K562 (cell line): ENCODE results near the gene CAMK2B. TPM values are rescaled to one million over a fixed set of nuclear protein-coding genes. Genes with fewer than 3 reads are reported as not detected.

Experiments used
- ATF7 ChIP-seq: fragments of 450-650 bp; IDR thresholded peaks from 2 replicates; pipeline ENCODE4 v1.7.1; 2014; ENCODE audit warnings: mild to moderate bottlenecking, moderate library complexity
- CCNT2 ChIP-seq: IDR thresholded peaks from 2 replicates; pipeline ENCODE4 v1.6.1; 2011; ENCODE audit warnings: borderline replicate concordance, low read depth, mild to moderate bottlenecking, moderate library complexity, mixed read lengths, low read length; ENCODE audit not compliant: insufficient read length; ENCODE audit errors: extremely low read depth
- MAFG ChIP-seq: fragments of 450-650 bp; conservative IDR thresholded peaks from 2 replicates; pipeline ENCODE4 v1.6.1; 2016; ENCODE audit warnings: missing genetic modification characterization, missing compliant biosample characterization
- MED1 ChIP-seq: sonication (generic); formaldehyde crosslinking; IDR thresholded peaks from 2 replicates; pipeline ENCODE4 v1.8.1; 2023; ENCODE audit warnings: missing genetic modification reagents, borderline replicate concordance
- OTX1 ChIP-seq: fragments of 450-650 bp; formaldehyde crosslinking; IDR thresholded peaks from 2 replicates; pipeline ENCODE4 v1.4.0; 2022; ENCODE audit warnings: mild to moderate bottlenecking
- POLR2AphosphoS5 ChIP-seq: IDR thresholded peaks from 2 replicates; pipeline ENCODE4 v1.6.1; 2011; ENCODE audit warnings: mild to moderate bottlenecking, low read depth, low read length, moderate library complexity; ENCODE audit not compliant: control insufficient read depth, insufficient read depth
- ZSCAN32 ChIP-seq: fragments of 450-650 bp; formaldehyde crosslinking; IDR thresholded peaks from 2 replicates; pipeline ENCODE4 v1.4.0; 2020; ENCODE audit warnings: mild to moderate bottlenecking, moderate library complexity
- polyA plus RNA-seq, 8 experiments: library from polyadenylated mRNA; depleted of rRNA in 4 of 8; stranded (reverse) in 5 of 8; unstranded in 3 of 8; fragments of >200 nt; fragmentation: Nextera tagmentation in 2 of 8; fragmentation: Illumina TruSeq in 1 of 8; extraction: Ambion mirVana in 2 of 8; extraction: Trizol in 1 of 8; gene quantifications; 2 replicates each; pipeline versions ENCODE4 v1.2.1 to v1.2.3, GENCODE V29; 2011 to 2014; ENCODE audit warnings: inconsistent platforms in 1 of 8, missing spikeins in 1 of 8
- total RNA-seq, 7 experiments: library from RNA; depleted of rRNA in 6 of 7; stranded (reverse); fragments of >200 nt in 6 of 7; fragmentation: Illumina TruSeq in 2 of 7; extraction: Trizol in 2 of 7; gene quantifications; 2 replicates each; pipeline versions ENCODE4 v1.2.1 to v1.2.3, GENCODE V29; 2011 to 2021; ENCODE audit warnings: low replicate concordance in 1 of 7
- TF ChIP-seq, protein P1 (sequence below): fragments of 450-650 bp; formaldehyde crosslinking; IDR thresholded peaks from 2 replicates; pipeline ENCODE4 v1.4.0; 2020; ENCODE audit warnings: mild to moderate bottlenecking, moderate library complexity

CAMK2B gene
- total and polyA plus RNA-seq, 9 of the 15 experiments (the other 6 are each of a cell fraction or from before 2014, with no cell fraction given) = 0.04 to 0.09 (median 0.05) TPM; not detected in 4

DNA sequence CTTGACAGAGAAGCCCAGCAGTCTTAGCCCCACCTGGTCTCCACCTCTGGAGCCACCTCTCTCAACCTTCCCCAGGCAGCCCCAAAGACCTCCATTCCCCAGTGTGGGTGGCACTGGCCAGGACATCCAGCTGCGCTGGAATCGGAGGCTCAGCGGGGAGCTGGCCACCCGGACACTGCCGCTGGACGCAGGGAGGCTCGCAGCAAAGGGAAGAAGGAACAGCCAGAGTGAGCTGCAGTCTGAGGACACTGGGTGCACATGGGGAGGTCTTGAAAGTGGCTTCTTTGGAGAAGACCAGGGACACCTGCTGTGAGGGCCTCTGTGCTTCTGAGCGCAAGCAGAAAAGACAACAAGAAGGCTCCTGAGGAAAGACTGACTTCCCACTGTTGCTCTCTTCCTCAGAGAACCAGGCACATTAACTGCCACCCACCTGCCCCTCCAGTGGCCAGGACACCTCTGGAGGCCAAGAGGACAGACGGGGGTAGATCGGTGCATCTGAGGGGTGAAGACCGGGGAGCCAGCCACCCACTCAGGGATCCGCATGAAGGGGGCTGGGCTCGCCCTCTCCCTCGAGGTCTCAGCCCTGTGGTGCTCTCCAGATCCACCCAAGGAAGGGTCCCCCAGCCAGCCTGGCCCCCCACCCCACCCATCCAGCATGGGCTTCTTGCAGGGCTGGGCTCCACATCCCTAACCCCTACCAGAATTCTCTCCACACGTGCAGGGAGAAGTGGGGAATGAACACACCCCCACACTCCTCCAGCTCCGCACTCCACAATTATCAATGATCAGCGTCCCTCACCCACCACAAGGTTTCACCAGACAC lies 1.8 kb downstream of the CAMK2B start (continued):
- TF ChIP-seq, protein P1, sequence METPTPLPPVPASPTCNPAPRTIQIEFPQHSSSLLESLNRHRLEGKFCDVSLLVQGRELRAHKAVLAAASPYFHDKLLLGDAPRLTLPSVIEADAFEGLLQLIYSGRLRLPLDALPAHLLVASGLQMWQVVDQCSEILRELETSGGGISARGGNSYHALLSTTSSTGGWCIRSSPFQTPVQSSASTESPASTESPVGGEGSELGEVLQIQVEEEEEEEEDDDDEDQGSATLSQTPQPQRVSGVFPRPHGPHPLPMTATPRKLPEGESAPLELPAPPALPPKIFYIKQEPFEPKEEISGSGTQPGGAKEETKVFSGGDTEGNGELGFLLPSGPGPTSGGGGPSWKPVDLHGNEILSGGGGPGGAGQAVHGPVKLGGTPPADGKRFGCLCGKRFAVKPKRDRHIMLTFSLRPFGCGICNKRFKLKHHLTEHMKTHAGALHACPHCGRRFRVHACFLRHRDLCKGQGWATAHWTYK = no peak
- TF ChIP-seq OTX1 (CRISPR knock-in tag) (no peak), CCNT2 (no peak), MAFG (tag) (no peak), ZSCAN32 (CRISPR knock-in tag) (no peak), ATF7 (no peak), MED1 (CRISPR knock-in tag) (no peak), POLR2AphosphoS5 (no peak)
- TF ChIP-seq, all 486 proteins: peak for 0
